ENCODE measurements around the gene NRBP1. TPM values are rescaled to one million over a fixed set of nuclear protein-coding genes. Genes with fewer than 3 reads are reported as not detected.

Gene NRBP1
- total RNA-seq, 1 experiment from 2014 or later: 140 TPM

DNA sequence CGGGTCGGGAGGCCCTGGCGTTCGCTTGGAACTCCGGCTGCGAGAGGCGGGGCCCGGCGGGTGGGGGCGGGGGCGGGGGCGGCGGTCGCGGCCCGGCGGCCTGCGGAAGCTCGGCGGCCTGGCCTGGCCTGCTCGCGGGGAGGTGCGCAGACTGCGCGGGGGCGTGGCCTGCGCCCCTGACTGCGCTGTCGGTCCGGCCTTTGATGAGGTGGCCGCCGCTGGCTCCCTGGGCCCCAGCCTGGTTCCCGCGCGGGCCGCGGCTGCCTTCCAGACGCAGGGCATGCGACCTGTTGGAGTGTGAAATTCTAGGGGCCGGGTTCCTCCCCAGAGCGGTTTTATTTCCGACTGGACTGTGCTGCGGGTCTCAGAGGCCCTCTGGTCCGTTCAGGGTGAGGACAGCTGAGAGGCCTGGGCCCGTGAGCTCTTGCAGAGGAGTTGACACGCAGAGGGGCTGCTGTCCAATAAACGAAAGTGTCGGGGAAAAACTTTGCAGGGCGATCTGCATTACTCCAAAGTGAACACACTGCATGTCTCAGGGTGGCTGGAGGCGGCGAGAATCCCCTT, 629 bp downstream of the NRBP1 start:
- H3K9me3 Mint-ChIP-seq: no peaks in the 10 kb centered on the region
- Histone ChIP-seq H3K27me3 (ENCODE audit: insufficient read depth, low read length) (no peaks in the 10 kb centered on the region), H2BK5ac (ENCODE audit: insufficient read length, low read length) (no peak overlapping the region), H4K5ac (ENCODE audit: insufficient read length, low read depth, low read length) (no peak overlapping the region), H3K23ac (ENCODE audit: insufficient read length, low read depth, low read length) (no peak overlapping the region), H3T11ph (ENCODE audit: low read length) (no peak overlapping the region), H3K4me2 (ENCODE audit: insufficient read depth, insufficient read length, low read length) (peak overlapping the region; percentile 78), H3K79me1 (ENCODE audit: insufficient read depth, low read depth, low read length, poor library complexity, severe bottlenecking) (peaks cover 6% of the 10 kb centered on the region), H2BK20ac (ENCODE audit: low read depth, low read length, poor library complexity, severe bottlenecking) (no peak overlapping the region), H2AFZ (ENCODE audit: low read length) (no peak overlapping the region), H3K9ac (ENCODE audit: extremely low read depth, insufficient read length, low read length) (peak overlapping the region; percentile 24), H3K23me2 (ENCODE audit: insufficient read length, low read depth, low read length, poor library complexity, severe bottlenecking) (peaks cover 3% of the 10 kb centered on the region), H2BK15ac (ENCODE audit: low read depth, low read length) (no peak overlapping the region), H3K56ac (ENCODE audit: insufficient read length, low read depth, low read length) (no peak overlapping the region), H4K8ac (replicated peaks; ENCODE audit: insufficient read length, low read depth, low read length) (no peak overlapping the region), H4K20me1 (ENCODE audit: control insufficient read depth, insufficient read depth, insufficient read length) (no peaks in the 10 kb centered on the region), H3K9me3 (ENCODE audit: control insufficient read depth, low read depth, low read length) (no peaks in the 10 kb centered on the region), H3K79me2 (ENCODE audit: insufficient read depth, low read length) (peaks cover 6% of the 10 kb centered on the region; the same call in 1 of the 2 replicates), H3K27ac (ENCODE audit: insufficient read length, low read depth, low read length) (no peak overlapping the region), H2BK120ac (ENCODE audit: low read depth, low read length, poor library complexity, severe bottlenecking) (no peak overlapping the region), H3K4me1 (ENCODE audit: insufficient read depth, low read length) (no peaks in the 10 kb centered on the region), H3K4ac (ENCODE audit: low read depth, low read length) (no peak overlapping the region), H3K14ac (ENCODE audit: insufficient read depth, low read length) (peak overlapping the region; percentile 33; the same call in 1 of the 2 replicates), H3K18ac (ENCODE audit: insufficient read length, low read depth, low read length) (no peak overlapping the region), H2AK5ac (ENCODE audit: insufficient read length, low read length) (no peak overlapping the region), H4K91ac (ENCODE audit: insufficient read length, low read depth, low read length) (no peak overlapping the region), H2BK12ac (ENCODE audit: insufficient read length, low read depth, low read length) (no peak overlapping the region)
- WGBS (ENCODE audit: extremely low coverage, insufficient read length, low lambda C conversion rate): no CpG with 5 or more reads among the region's 51 CpGs
- peaks cover 18 to 20% of the 10 kb centered on the region in 2 experiments for H3K4me1 Mint-ChIP-seq
- peaks cover 9 to 19% (median 11%) of the 10 kb centered on the region in 3 experiments; a peak in 6 of 7 replicates for H3K36me3 Mint-ChIP-seq (ENCODE audit: insufficient read depth in 1 of 3, low read depth in 3 of 3)
- H3K4me3 Mint-ChIP-seq: peak overlapping the region; percentile 92 to 93
- no peak for TF ChIP-seq CTCF (conservative IDR thresholded peaks at IDR 0.05)
- H3K27ac Mint-ChIP-seq: peak overlapping the region; percentile 82 to 91 (median 84); a peak in 6 of 7 replicates
- peak; percentile 89 for DNase-seq
- H3K27me3 Mint-ChIP-seq (ENCODE audit: low read depth): no peaks in the 10 kb centered on the region

All from H9 (cell line).